PC-9 (cell line): ENCODE measurements around the gene ARRB1.

ENCODE experiments used
- EZH2 ChIP-seq: fragments of 200-600 bp; sonication (generic); IDR thresholded peaks from 2 replicates; pipeline ENCODE4 v1.8.0; 2017; ENCODE audit warnings: antibody characterized with exemption, low read depth
- TF ChIP-seq, protein P1 (sequence below): fragments of 200-600 bp; sonication (generic); conservative IDR thresholded peaks from 2 replicates; pipeline ENCODE4 v1.6.1; 2017; ENCODE audit warnings: mixed run types, antibody characterized with exemption, mild to moderate bottlenecking, moderate library complexity

- TF ChIP-seq, protein P1, sequence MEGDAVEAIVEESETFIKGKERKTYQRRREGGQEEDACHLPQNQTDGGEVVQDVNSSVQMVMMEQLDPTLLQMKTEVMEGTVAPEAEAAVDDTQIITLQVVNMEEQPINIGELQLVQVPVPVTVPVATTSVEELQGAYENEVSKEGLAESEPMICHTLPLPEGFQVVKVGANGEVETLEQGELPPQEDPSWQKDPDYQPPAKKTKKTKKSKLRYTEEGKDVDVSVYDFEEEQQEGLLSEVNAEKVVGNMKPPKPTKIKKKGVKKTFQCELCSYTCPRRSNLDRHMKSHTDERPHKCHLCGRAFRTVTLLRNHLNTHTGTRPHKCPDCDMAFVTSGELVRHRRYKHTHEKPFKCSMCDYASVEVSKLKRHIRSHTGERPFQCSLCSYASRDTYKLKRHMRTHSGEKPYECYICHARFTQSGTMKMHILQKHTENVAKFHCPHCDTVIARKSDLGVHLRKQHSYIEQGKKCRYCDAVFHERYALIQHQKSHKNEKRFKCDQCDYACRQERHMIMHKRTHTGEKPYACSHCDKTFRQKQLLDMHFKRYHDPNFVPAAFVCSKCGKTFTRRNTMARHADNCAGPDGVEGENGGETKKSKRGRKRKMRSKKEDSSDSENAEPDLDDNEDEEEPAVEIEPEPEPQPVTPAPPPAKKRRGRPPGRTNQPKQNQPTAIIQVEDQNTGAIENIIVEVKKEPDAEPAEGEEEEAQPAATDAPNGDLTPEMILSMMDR: no peak
- TF ChIP-seq EZH2: no peak
Observed at GRCh38 chr11:75275581-75275980, 75.9 kb downstream of the ARRB1 start.
